Measurements from ENCODE around the gene GNG4.

The GNG4 gene

DNA sequence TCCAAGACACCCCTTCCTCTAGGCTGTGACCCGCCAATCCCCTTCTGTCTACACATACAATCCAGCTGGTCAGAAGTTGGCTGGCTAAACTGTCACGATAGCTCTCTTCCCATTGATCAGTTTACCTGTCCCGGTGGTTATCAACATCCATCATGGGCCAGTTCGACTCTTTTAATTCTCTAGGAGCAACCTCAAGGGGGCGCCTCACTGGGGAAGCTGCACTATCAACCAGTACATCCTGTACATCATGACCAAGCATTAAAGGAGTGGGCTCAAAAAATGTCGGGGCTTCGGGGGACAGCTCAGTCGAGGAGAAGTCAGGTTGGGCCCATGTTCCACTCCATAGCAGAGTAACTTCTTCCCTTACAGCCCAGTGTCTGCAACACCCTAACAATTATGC, 92.1 kb downstream of the GNG4 start:
- H3K4me3 ChIP-seq (ENCODE audit: low read depth, low read length): no peak overlapping the region
- in situ Hi-C loops (cut with HindIII; ENCODE audit: low pct_ligation_motif_present, low sequenced_read_pairs): no loop called here

DNA sequence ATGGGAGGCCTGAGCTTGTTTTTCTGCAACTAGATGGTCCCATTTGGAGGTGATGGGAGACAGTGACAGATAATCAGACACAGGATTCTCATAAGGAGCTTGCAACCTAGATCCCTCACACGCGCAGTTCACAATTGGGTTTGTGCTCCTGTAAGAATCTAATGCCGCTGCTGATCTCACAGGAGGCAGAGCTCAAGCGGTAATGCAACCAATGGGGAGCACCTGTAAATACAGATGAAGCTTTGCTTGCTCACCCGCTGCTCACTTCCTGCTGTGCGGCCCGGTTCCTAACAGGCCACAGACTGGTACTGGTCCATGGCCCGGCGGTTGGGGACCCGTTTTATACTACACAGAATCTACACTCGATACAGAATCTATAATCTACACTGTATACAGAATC, 92.8 kb downstream of the GNG4 start:
- Histone ChIP-seq H3K4me3 (ENCODE audit: low read depth, low read length) (no peak overlapping the region), H3K36me3 (replicated peaks) (no peaks in the 10 kb centered on the region), H3K27ac (no peak overlapping the region), H3K27me3 (replicated peaks) (no peaks in the 10 kb centered on the region)
- TF ChIP-seq, protein P1, sequence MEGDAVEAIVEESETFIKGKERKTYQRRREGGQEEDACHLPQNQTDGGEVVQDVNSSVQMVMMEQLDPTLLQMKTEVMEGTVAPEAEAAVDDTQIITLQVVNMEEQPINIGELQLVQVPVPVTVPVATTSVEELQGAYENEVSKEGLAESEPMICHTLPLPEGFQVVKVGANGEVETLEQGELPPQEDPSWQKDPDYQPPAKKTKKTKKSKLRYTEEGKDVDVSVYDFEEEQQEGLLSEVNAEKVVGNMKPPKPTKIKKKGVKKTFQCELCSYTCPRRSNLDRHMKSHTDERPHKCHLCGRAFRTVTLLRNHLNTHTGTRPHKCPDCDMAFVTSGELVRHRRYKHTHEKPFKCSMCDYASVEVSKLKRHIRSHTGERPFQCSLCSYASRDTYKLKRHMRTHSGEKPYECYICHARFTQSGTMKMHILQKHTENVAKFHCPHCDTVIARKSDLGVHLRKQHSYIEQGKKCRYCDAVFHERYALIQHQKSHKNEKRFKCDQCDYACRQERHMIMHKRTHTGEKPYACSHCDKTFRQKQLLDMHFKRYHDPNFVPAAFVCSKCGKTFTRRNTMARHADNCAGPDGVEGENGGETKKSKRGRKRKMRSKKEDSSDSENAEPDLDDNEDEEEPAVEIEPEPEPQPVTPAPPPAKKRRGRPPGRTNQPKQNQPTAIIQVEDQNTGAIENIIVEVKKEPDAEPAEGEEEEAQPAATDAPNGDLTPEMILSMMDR (IDR thresholded peaks at IDR 0.05; ENCODE audit: low read depth, low read length, missing control alignments): no peak
- DNase-seq: no peak
- in situ Hi-C loops (cut with HindIII; ENCODE audit: low pct_ligation_motif_present, low sequenced_read_pairs): no loop called here

More for the DNA sequence above, 92.1 kb downstream of the GNG4 start:
- no peak overlapping the region for H3K27ac ChIP-seq
- H3K36me3 ChIP-seq (replicated peaks): no peaks in the 10 kb centered on the region
- TF ChIP-seq, protein P1 (IDR thresholded peaks at IDR 0.05; ENCODE audit: low read depth, low read length, missing control alignments): peak; percentile 33
- no peaks in the 10 kb centered on the region for H3K27me3 ChIP-seq (replicated peaks)
- no peak for DNase-seq

GRCh38 chr1:235553112-235553551, 96.5 kb downstream of the GNG4 start:
- TF ChIP-seq, protein P1 (IDR thresholded peaks at IDR 0.05; ENCODE audit: low read depth, low read length, missing control alignments): no peak
- in situ Hi-C loops (cut with HindIII; ENCODE audit: low pct_ligation_motif_present, low sequenced_read_pairs): no loop called here
- H3K36me3 ChIP-seq (replicated peaks): no peaks in the 10 kb centered on the region

DNA sequence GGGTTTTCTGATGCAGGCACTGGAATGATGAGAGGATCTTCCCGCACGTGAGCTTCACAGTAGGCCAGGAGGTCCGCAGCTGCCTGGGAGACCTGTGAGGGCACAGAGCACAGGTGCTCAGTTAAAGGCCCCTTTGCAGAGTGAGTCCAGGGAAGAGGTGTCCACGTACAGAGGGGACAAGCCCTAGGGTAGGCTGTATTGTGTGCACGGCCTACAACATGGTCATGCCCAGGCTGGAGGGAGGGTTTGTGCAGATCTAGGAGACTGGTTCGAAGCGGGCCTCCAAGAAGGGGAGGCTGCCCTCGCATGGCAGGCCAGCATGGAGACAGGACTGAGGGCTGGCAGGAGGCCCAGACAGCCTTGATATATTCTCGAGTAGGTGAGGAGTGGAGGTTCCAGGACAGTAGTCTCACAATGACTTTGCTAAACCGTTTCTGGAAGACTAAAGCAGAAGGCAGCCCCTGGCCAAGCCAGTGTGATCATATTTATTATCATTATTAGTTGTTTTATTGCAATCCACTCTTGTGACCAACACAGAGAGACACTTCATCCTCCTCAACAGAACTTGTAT, 97.4 kb downstream of the GNG4 start:
- no peaks in the 10 kb centered on the region for H3K27me3 ChIP-seq (replicated peaks)
- in situ Hi-C loops (cut with HindIII; ENCODE audit: low pct_ligation_motif_present, low sequenced_read_pairs): no loop called here
- TF ChIP-seq, protein P1 (IDR thresholded peaks at IDR 0.05; ENCODE audit: low read depth, low read length, missing control alignments): no peak

More at GRCh38 chr1:235553112-235553551, 96.5 kb downstream of the GNG4 start:
- no peak overlapping the region for H3K4me3 ChIP-seq (ENCODE audit: low read depth, low read length)
- no peak for DNase-seq
- no peak overlapping the region for H3K27ac ChIP-seq
- no peaks in the 10 kb centered on the region for H3K27me3 ChIP-seq (replicated peaks)

DNA sequence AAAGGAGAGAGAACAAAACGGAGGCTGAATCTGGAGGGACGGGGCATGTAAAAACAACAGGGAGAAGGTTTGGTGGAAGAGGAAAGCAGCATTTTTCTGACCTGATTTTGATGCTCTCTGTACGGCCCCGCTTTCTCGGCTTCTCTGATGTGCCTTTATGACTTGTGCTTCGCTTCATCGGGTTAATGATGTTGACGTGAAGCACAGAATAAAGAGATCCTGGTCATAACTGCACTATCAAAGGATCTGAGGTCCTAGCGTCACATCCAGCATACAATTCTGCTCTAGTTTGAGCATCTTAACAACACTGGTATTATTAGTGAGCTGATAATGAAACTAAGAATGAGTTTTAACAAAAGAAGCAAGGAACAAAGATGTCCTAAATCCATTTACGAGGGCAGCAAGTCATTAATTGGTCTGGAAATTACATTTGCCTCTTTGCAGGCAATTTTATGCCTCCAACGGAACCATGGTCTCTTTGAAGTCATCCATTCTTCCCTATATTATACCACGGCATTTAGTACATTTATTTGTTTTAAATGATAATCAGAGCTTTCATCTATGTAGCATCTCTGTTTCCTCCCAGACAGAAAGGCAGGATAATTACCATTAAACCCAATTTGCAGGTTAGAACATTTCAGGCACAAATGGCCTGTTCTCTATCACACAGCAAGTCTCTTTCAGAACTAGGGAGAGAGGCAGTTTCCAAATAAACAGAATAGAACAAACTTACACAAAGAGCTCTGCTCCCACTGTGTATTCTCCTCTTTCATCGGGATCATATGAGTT, 100.0 kb downstream of the GNG4 start:
- DNase-seq: no peak
- Histone ChIP-seq H3K27me3 (replicated peaks) (no peaks in the 10 kb centered on the region), H3K36me3 (replicated peaks) (no peaks in the 10 kb centered on the region), H3K4me3 (ENCODE audit: low read depth, low read length) (no peak overlapping the region), H3K27ac (no peak overlapping the region)
- TF ChIP-seq, protein P1 (IDR thresholded peaks at IDR 0.05; ENCODE audit: low read depth, low read length, missing control alignments): no peak
- in situ Hi-C loops (cut with HindIII; ENCODE audit: low pct_ligation_motif_present, low sequenced_read_pairs): no loop called here

More for the DNA sequence above, 97.4 kb downstream of the GNG4 start:
- Histone ChIP-seq H3K36me3 (replicated peaks) (no peaks in the 10 kb centered on the region), H3K4me3 (ENCODE audit: low read depth, low read length) (no peak overlapping the region), H3K27ac (no peak overlapping the region)
- DNase-seq: no peak
